Effector memory CD4-positive, alpha-beta T cell (primary cell): Measurements from ENCODE around the gene RUNDC3A.

Source experiments
- DNase-seq, 3 donors: peaks; one replicate each; pipeline ENCODE4 v3.0.0-alpha.2; 2020
- H3K27ac ChIP-seq: 2 replicates; pipeline ENCODE4 v1.7.0; 2013; ENCODE audit warnings: mild to moderate bottlenecking, low read length, moderate library complexity; ENCODE audit not compliant: insufficient read depth, poor library complexity, severe bottlenecking
- H3K27me3 ChIP-seq: replicated peaks from 2 replicates; pipeline ENCODE4 v1.7.0; 2013; ENCODE audit warnings: mild to moderate bottlenecking, low read length; ENCODE audit not compliant: insufficient read depth, control insufficient read depth, poor library complexity, severe bottlenecking
- H3K36me3 ChIP-seq: 2 replicates; pipeline ENCODE4 v1.7.0; 2013; ENCODE audit warnings: mild to moderate bottlenecking, low read length, moderate library complexity; ENCODE audit not compliant: control insufficient read depth, insufficient read depth
- H3K4me1 ChIP-seq: 2 replicates; pipeline ENCODE4 v1.7.0; 2013; ENCODE audit warnings: low read length, mild to moderate bottlenecking; ENCODE audit not compliant: control insufficient read depth, insufficient read depth, poor library complexity, severe bottlenecking
- H3K4me3 ChIP-seq: 2 replicates; pipeline ENCODE4 v1.7.0; 2013; ENCODE audit warnings: low read length, low read depth, mild to moderate bottlenecking; ENCODE audit not compliant: insufficient read depth, poor library complexity, severe bottlenecking
- H3K9me3 ChIP-seq: 2 replicates; pipeline ENCODE4 v1.7.0; 2013; ENCODE audit warnings: mild to moderate bottlenecking, low read length, moderate library complexity; ENCODE audit not compliant: control insufficient read depth

RUNDC3A gene

GRCh38 chr17:44350733-44351226 lies 42.4 kb downstream of the RUNDC3A start:
- no peak overlapping the region for H3K4me3 ChIP-seq
- H3K27ac ChIP-seq = no peak overlapping the region
- H3K4me1 ChIP-seq = peaks cover 5% of the 10 kb centered on the region
- H3K9me3 ChIP-seq = no peaks in the 10 kb centered on the region
- peaks cover 7% of the 10 kb centered on the region for H3K36me3 ChIP-seq
- no peaks in the 10 kb centered on the region for H3K27me3 ChIP-seq
- peak; percentile 28 to 51 (median 42) for DNase-seq

- H3K9me3 ChIP-seq = no peaks in the 10 kb centered on the region
- DNase-seq = no peak
- no peaks in the 10 kb centered on the region for H3K4me1 ChIP-seq
- no peak overlapping the region for H3K4me3 ChIP-seq
- no peak overlapping the region for H3K27ac ChIP-seq
- H3K27me3 ChIP-seq = no peaks in the 10 kb centered on the region
- peaks cover 7% of the 10 kb centered on the region for H3K36me3 ChIP-seq
These were observed 43.1 kb downstream of the RUNDC3A start for GRCh38 chr17:44351464-44351863.

GRCh38 chr17:44351961-44352827 lies 43.8 kb downstream of the RUNDC3A start:
- Histone ChIP-seq H3K36me3 (peaks cover 7% of the 10 kb centered on the region), H3K27ac (no peak overlapping the region), H3K27me3 (no peaks in the 10 kb centered on the region), H3K4me3 (no peak overlapping the region), H3K4me1 (no peaks in the 10 kb centered on the region), H3K9me3 (no peaks in the 10 kb centered on the region)
- DNase-seq = no peak

GRCh38 chr17:44352828-44353671 lies 44.6 kb downstream of the RUNDC3A start:
- peaks cover 7% of the 10 kb centered on the region for H3K36me3 ChIP-seq
- DNase-seq = no peak
- H3K9me3 ChIP-seq = no peaks in the 10 kb centered on the region
- no peaks in the 10 kb centered on the region for H3K4me1 ChIP-seq
- no peak overlapping the region for H3K4me3 ChIP-seq
- H3K27me3 ChIP-seq = no peaks in the 10 kb centered on the region
- no peak overlapping the region for H3K27ac ChIP-seq

- no peaks in the 10 kb centered on the region for H3K27me3 ChIP-seq
- no peaks in the 10 kb centered on the region for H3K4me1 ChIP-seq
- no peak for DNase-seq
- no peak overlapping the region for H3K27ac ChIP-seq
- H3K36me3 ChIP-seq = peaks cover 7% of the 10 kb centered on the region
- H3K9me3 ChIP-seq = no peaks in the 10 kb centered on the region
- H3K4me3 ChIP-seq = peak overlapping the region; percentile 22
These were observed 45.4 kb downstream of the RUNDC3A start for GRCh38 chr17:44353672-44354331.

- peak in 1 of 3 donors; percentile 49 for DNase-seq
- Histone ChIP-seq H3K27ac (no peak overlapping the region), H3K27me3 (no peaks in the 10 kb centered on the region), H3K36me3 (peaks cover 7% of the 10 kb centered on the region), H3K4me1 (no peaks in the 10 kb centered on the region), H3K9me3 (no peaks in the 10 kb centered on the region), H3K4me3 (no peak overlapping the region)
These were observed 46.5 kb downstream of the RUNDC3A start for GRCh38 chr17:44354582-44355561.

- H3K4me1 ChIP-seq = no peaks in the 10 kb centered on the region
- H3K9me3 ChIP-seq = no peaks in the 10 kb centered on the region
- DNase-seq = no peak
- no peaks in the 10 kb centered on the region for H3K27me3 ChIP-seq
- H3K36me3 ChIP-seq = peaks cover 7% of the 10 kb centered on the region
- no peak overlapping the region for H3K4me3 ChIP-seq
- no peak overlapping the region for H3K27ac ChIP-seq
These were observed 47.3 kb downstream of the RUNDC3A start for GRCh38 chr17:44355642-44356099.

GRCh38 chr17:44356241-44356640 lies 47.8 kb downstream of the RUNDC3A start:
- Histone ChIP-seq H3K36me3 (peaks cover 7% of the 10 kb centered on the region), H3K4me3 (no peak overlapping the region), H3K27ac (no peak overlapping the region), H3K4me1 (no peaks in the 10 kb centered on the region), H3K9me3 (no peaks in the 10 kb centered on the region), H3K27me3 (no peaks in the 10 kb centered on the region)
- DNase-seq = no peak

- DNase-seq = no peak
- Histone ChIP-seq H3K27me3 (peaks cover 11% of the 10 kb centered on the region), H3K4me1 (peaks cover 4% of the 10 kb centered on the region), H3K9me3 (no peaks in the 10 kb centered on the region), H3K27ac (no peak overlapping the region), H3K36me3 (no peaks in the 10 kb centered on the region), H3K4me3 (no peak overlapping the region)
These were observed 49.7 kb downstream of the RUNDC3A start for GRCh38 chr17:44358066-44358465.
